Gastroesophageal sphincter (tissue), 4 donors: ENCODE data around the gene SLC39A5. TPM values are rescaled to one million over a fixed set of nuclear protein-coding genes. Genes with fewer than 3 reads are reported as not detected.

Source experiments
- ATAC-seq: fragments of 150-250 bp; one replicate; pipeline ENCODE4 v1.9.1; 2016; ENCODE audit warnings: mild to moderate bottlenecking, moderate library complexity
- H3K27ac ChIP-seq, 4 donors: fragments of 200-600 bp; sonication (generic) in 3 of 4; 1 replicate in 3 of 4; 2 replicates in 1 of 4; pipeline ENCODE4 v1.5.1; 2016 to 2019
- H3K27me3 ChIP-seq: fragments of 200-600 bp; sonication (generic); one replicate; pipeline ENCODE4 v1.5.1; 2019
- H3K36me3 ChIP-seq, 2 donors: fragments of 200-600 bp; sonication (generic); one replicate each; pipeline ENCODE4 v1.5.1; 2019; ENCODE audit warnings: control low read depth in 1 of 2
- H3K4me1 ChIP-seq, 3 donors: fragments of 200-600 bp; sonication (generic); 1 replicate in 2 of 3; 2 replicates in 1 of 3; pipeline ENCODE4 v1.5.1; 2016 to 2019; ENCODE audit warnings: control low read depth in 2 of 3
- H3K4me3 ChIP-seq, 2 donors: fragments of 200-600 bp; sonication (generic); one replicate each; pipeline ENCODE4 v1.5.1; 2019; ENCODE audit warnings: mild to moderate bottlenecking in 1 of 2, moderate library complexity in 1 of 2
- H3K9me3 ChIP-seq, 3 donors: fragments of 200-600 bp; sonication (generic); one replicate each; pipeline ENCODE4 v1.5.1; 2017 to 2019; ENCODE audit warnings: control low read depth in 2 of 3
- CTCF ChIP-seq, 4 experiments: fragments of 200-600 bp in 2 of 4; fragments of 450-650 bp in 2 of 4; sonication (generic) in 1 of 4; IDR thresholded peaks; one replicate each; pipeline ENCODE4 v1.5.1; 2017 to 2019; ENCODE audit warnings: antibody characterized with exemption in 4 of 4, mild to moderate bottlenecking in 2 of 4, moderate library complexity in 2 of 4
- EP300 ChIP-seq: sonication (generic); formaldehyde crosslinking; IDR thresholded peaks from one replicate; pipeline ENCODE4 v1.6.1; 2017; ENCODE audit warnings: antibody characterized with exemption, mild to moderate bottlenecking
- POLR2A ChIP-seq, 2 donors: fragments of 450-650 bp; IDR thresholded peaks; one replicate each; pipeline ENCODE4 v1.6.1; 2017; ENCODE audit warnings: antibody characterized with exemption in 2 of 2, mild to moderate bottlenecking in 2 of 2, moderate library complexity in 1 of 2
- POLR2AphosphoS5 ChIP-seq: sonication (generic); formaldehyde crosslinking; IDR thresholded peaks from one replicate; pipeline ENCODE4 v1.6.1; 2017; ENCODE audit warnings: antibody characterized with exemption
- WGBS, 2 donors: methylation state at CpG; one replicate each; pipeline ENCODE4 v1.1.5; 2018; ENCODE audit warnings: low coverage in 1 of 2; 5-methylcytosine and 5-hydroxymethylcytosine counted together
- total RNA-seq, 4 donors: library from RNA; depleted of rRNA; stranded (reverse); fragments of >200 nt; gene quantifications; one replicate each; pipeline ENCODE4 v1.1.0, GENCODE V29; 2016

SLC39A5 gene
- total RNA-seq, 4 donors from 2014 or later = 1.7 TPM; not detected in 3

- Histone ChIP-seq H3K4me1 (no peaks in the 10 kb centered on the region), H3K36me3 (peaks cover 3 to 99% of the 10 kb centered on the region in 2 donors)
- WGBS, 2 donors = 65% methylated on average over 2 of the region's 13 CpGs; no CpG with 5 or more reads in 1 of the 2 donors
Observed at GRCh38 chr12:56242986-56243385, 13.1 kb downstream of the SLC39A5 start.

GRCh38 chr12:56243731-56244181 lies 13.9 kb downstream of the SLC39A5 start:
- no peak overlapping the region for H3K27ac ChIP-seq
- no peaks in the 10 kb centered on the region for H3K4me1 ChIP-seq
- peak; percentile 17 for ATAC-seq
- WGBS, 2 donors = no CpG with 5 or more reads among the region's 3 CpGs
- no peaks in the 10 kb centered on the region for H3K9me3 ChIP-seq
- H3K4me3 ChIP-seq = no peak overlapping the region
- no peaks in the 10 kb centered on the region for H3K27me3 ChIP-seq
- no peak for TF ChIP-seq POLR2A (IDR thresholded peaks at IDR 0.05)
- H3K36me3 ChIP-seq = peaks cover 4 to 100% of the 10 kb centered on the region in 2 donors

More at GRCh38 chr12:56242986-56243385, 13.1 kb downstream of the SLC39A5 start:
- no peak overlapping the region for H3K4me3 ChIP-seq
- TF ChIP-seq POLR2A (IDR thresholded peaks at IDR 0.05) (no peak), CTCF (IDR thresholded peaks at IDR 0.05) (no peak), EP300 (no peak), POLR2AphosphoS5 (no peak)
- no peak overlapping the region for H3K27ac ChIP-seq
- no peaks in the 10 kb centered on the region for H3K27me3 ChIP-seq
- no peak for ATAC-seq
- H3K9me3 ChIP-seq = no peaks in the 10 kb centered on the region

DNA sequence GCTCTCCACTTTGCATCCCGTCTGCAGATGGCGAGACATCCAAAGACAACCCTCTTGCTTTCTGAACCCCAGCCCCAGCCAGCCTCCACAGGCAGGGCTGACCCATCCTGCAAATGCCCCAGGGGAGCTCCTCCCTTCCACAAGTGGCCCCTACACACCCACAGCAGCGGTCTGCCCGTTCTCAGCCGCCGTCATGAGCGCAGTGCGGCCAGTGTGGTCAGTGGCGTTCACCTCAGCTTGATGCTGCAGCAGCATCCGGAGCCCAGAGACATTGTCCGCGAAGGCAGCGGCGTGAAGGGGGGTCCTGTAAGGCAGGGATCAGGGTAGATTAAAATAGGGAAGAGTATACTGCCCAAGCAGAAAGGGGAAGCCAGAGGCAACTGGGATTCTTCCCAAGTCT lies 14.6 kb downstream of the SLC39A5 start:
- TF ChIP-seq CTCF (IDR thresholded peaks at IDR 0.05) (no peak), POLR2A (IDR thresholded peaks at IDR 0.05) (no peak), EP300 (no peak), POLR2AphosphoS5 (no peak)
- H3K9me3 ChIP-seq = no peaks in the 10 kb centered on the region
- no peaks in the 10 kb centered on the region for H3K27me3 ChIP-seq
- H3K36me3 ChIP-seq = peaks cover 4 to 100% of the 10 kb centered on the region in 2 donors
- no peak overlapping the region for H3K4me3 ChIP-seq
- WGBS, 2 donors = no CpG with 5 or more reads among the region's 14 CpGs
- no peak overlapping the region for H3K27ac ChIP-seq
- no peaks in the 10 kb centered on the region for H3K4me1 ChIP-seq
- ATAC-seq = no peak

DNA sequence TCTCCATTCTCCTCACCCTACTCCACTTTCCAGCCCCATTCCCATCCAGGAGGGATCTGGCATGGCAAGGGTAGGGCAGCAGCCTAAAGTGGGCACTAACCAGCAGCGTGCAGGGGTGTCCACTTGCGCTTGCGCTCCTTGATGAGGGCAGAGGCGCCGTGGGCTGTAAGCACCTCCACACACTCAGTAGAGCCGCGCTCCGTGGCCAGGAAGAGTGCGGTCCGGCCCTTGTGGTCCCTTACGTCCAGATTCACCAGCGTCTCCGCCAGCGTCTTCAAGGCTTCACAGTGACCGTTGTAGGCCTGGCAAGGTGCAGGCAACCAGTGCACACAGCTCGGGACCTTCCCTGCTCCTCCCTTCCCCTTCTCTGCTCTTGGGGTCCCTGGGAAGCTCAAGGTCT lies 18.1 kb downstream of the SLC39A5 start:
- ATAC-seq = no peak
- H3K4me3 ChIP-seq = no peak overlapping the region
- no peaks in the 10 kb centered on the region for H3K9me3 ChIP-seq
- TF ChIP-seq POLR2A (IDR thresholded peaks at IDR 0.05) (no peak), POLR2AphosphoS5 (no peak), CTCF (IDR thresholded peaks at IDR 0.05) (no peak), EP300 (no peak)
- H3K36me3 ChIP-seq = peaks cover 4 to 100% of the 10 kb centered on the region in 2 donors
- no peak overlapping the region for H3K27ac ChIP-seq
- WGBS, 2 donors = 87% methylated on average over 4 of the region's 16 CpGs; no CpG with 5 or more reads in 1 of the 2 donors
- H3K27me3 ChIP-seq = no peaks in the 10 kb centered on the region
- H3K4me1 ChIP-seq = no peaks in the 10 kb centered on the region

DNA sequence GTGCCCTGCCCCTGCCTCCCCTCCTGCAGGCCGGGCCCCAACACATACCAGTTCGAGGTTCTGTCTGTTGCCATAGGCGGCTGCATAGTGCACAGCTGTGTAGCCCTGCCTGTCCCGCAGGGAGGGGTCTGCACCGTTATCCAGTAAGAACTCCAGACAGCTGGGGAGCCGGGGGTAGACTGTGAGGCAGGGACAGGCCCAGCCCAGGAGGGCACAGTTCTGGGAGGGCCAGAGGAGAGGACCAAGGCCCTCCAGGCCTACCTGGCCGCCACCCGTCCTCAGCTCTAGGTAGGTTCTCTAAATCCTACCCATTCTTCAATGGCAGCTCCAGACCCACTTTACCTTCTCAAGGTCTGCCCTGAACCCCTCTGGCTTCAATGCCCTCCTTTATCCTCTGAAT lies 18.9 kb downstream of the SLC39A5 start:
- no peak for ATAC-seq
- Histone ChIP-seq H3K9me3 (no peaks in the 10 kb centered on the region), H3K36me3 (peaks cover 4 to 100% of the 10 kb centered on the region in 2 donors), H3K27me3 (no peaks in the 10 kb centered on the region), H3K27ac (no peak overlapping the region), H3K4me3 (no peak overlapping the region), H3K4me1 (no peaks in the 10 kb centered on the region)
- TF ChIP-seq POLR2A (IDR thresholded peaks at IDR 0.05) (no peak), POLR2AphosphoS5 (no peak), EP300 (no peak), CTCF (IDR thresholded peaks at IDR 0.05) (no peak)
- WGBS, 2 donors = no CpG with 5 or more reads among the region's 8 CpGs
